Measurements from ENCODE around the gene GAS7.

The GAS7 gene

GRCh38 chr17:9958586-9959281, 239.7 kb downstream of the GAS7 start:
- no peak for TF ChIP-seq CTCF (IDR thresholded peaks at IDR 0.05; ENCODE audit: extremely low read depth, insufficient read depth, missing control alignments)
- in situ Hi-C loops (cut with MboI; ENCODE audit: low pct_unique_long_range_greater_than_20kb, low sequenced_read_pairs, unreplicated experiment), result loop anchor here (25.0 kb wide), 1 partner anchor 654 kb away; no protein-coding TSS in a partner anchor
- DNase-seq (ENCODE audit: low spot score), result no peak

GRCh38 chr17:9957244-9957643, 241.2 kb downstream of the GAS7 start:
- TF ChIP-seq CTCF (IDR thresholded peaks at IDR 0.05; ENCODE audit: extremely low read depth, insufficient read depth, missing control alignments), result no peak
- DNase-seq (ENCODE audit: low spot score), result no peak
- in situ Hi-C loops (cut with MboI; ENCODE audit: low pct_unique_long_range_greater_than_20kb, low sequenced_read_pairs, unreplicated experiment), result loop anchor here (25.0 kb wide), 1 partner anchor 655 kb away; no protein-coding TSS in a partner anchor

- TF ChIP-seq CTCF (IDR thresholded peaks at IDR 0.05; ENCODE audit: extremely low read depth, insufficient read depth, missing control alignments), result no peak
- in situ Hi-C loops (cut with MboI; ENCODE audit: low pct_unique_long_range_greater_than_20kb, low sequenced_read_pairs, unreplicated experiment), result loop anchor here (25.0 kb wide), 1 partner anchor 656 kb away; no protein-coding TSS in a partner anchor
- no peak for DNase-seq (ENCODE audit: low spot score)
These were observed 241.8 kb downstream of the GAS7 start for GRCh38 chr17:9956474-9957131.

GRCh38 chr17:9953492-9953891, 244.9 kb downstream of the GAS7 start:
- TF ChIP-seq CTCF (IDR thresholded peaks at IDR 0.05; ENCODE audit: extremely low read depth, insufficient read depth, missing control alignments), result no peak
- DNase-seq (ENCODE audit: low spot score), result no peak
- in situ Hi-C loops (cut with MboI; ENCODE audit: low pct_unique_long_range_greater_than_20kb, low sequenced_read_pairs, unreplicated experiment), result loop anchor here (25.0 kb wide), 1 partner anchor 659 kb away; no protein-coding TSS in a partner anchor

GRCh38 chr17:9951803-9952202, 246.6 kb downstream of the GAS7 start:
- no peak for DNase-seq (ENCODE audit: low spot score)
- TF ChIP-seq CTCF (IDR thresholded peaks at IDR 0.05; ENCODE audit: extremely low read depth, insufficient read depth, missing control alignments), result no peak
- in situ Hi-C loops (cut with MboI; ENCODE audit: low pct_unique_long_range_greater_than_20kb, low sequenced_read_pairs, unreplicated experiment), result loop anchor here (25.0 kb wide), 1 partner anchor 660 kb away; no protein-coding TSS in a partner anchor

GRCh38 chr17:9948928-9949327, 249.5 kb downstream of the GAS7 start:
- no peak for TF ChIP-seq CTCF (IDR thresholded peaks at IDR 0.05; ENCODE audit: extremely low read depth, insufficient read depth, missing control alignments)
- DNase-seq (ENCODE audit: low spot score), result no peak
- in situ Hi-C loops (cut with MboI; ENCODE audit: low pct_unique_long_range_greater_than_20kb, low sequenced_read_pairs, unreplicated experiment), result no loop called here

Measured in GM13977 (cell line).